Measurements from ENCODE around the gene AGBL4.

AGBL4 gene

GRCh38 chr1:48556186-48556850, 1467.4 kb downstream of the AGBL4 start:
- Histone ChIP-seq H3K36me3 (ENCODE audit: insufficient read depth, low read length) (no peaks in the 10 kb centered on the region), H3K9ac (ENCODE audit: low read depth, low read length) (no peak overlapping the region), H3K9me3 (ENCODE audit: control insufficient read depth, insufficient read depth, low read length) (no peaks in the 10 kb centered on the region), H3K4me1 (ENCODE audit: insufficient read depth, low read length) (no peaks in the 10 kb centered on the region)

DNA sequence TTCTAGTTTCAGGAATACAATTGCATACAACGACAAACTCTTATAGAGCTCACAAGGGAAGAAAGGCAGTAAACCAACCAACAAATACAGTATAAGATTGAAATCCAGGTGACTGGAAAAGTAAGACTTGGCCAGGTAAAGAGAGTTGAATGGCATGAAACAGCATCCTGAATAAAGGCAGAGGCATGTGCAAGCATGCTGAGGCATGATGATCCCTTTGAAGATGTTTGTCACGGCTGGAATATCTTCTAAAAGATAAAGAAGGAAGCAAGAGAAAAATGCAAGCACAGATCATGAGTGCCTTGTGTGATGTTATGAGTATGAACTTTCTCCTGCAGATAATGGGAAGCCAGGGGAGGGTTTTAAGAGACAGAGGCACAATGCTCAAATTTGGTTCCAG, 1468.5 kb downstream of the AGBL4 start:
- H3K9me3 ChIP-seq (ENCODE audit: control insufficient read depth, insufficient read depth, low read length): no peaks in the 10 kb centered on the region
- H3K4me1 ChIP-seq (ENCODE audit: insufficient read depth, low read length): no peaks in the 10 kb centered on the region
- no peaks in the 10 kb centered on the region for H3K36me3 ChIP-seq (ENCODE audit: insufficient read depth, low read length)
- H3K9ac ChIP-seq (ENCODE audit: low read depth, low read length): no peak overlapping the region

DNA sequence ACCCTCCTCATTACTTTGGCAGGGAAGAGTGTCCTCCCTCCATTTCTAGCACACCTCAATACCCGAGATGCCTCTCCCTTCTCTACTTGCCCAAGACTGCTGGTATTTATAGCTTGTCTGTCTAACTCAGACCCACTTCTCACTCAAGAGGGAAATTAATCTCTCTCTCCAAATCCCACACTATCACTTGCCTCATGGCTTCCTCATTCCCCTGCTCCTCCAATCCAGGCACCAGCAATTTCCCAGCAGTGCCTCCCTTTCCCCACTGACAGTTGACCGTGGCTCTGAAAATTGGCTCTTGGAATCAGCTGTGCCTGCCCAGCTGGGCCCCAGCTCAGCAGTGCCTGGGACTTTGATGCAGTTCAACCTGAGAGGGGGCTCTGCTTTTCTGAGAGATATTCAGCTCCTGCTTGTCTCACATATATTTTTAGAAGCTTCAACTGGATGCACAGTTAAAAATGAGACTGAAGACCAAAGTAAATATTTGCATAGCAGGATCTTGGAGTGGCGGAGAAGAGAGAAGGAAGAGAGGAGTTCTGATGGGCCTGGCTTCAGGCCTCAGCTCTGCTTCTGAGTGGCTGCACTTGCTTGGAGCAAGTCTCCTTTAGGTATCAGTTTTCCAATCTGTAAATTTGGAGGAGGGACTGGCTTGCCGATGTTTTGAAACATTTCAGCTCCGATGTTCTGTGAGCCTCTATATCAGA, 1470.7 kb downstream of the AGBL4 start:
- H3K36me3 ChIP-seq (ENCODE audit: insufficient read depth, low read length): no peaks in the 10 kb centered on the region
- H3K9me3 ChIP-seq (ENCODE audit: control insufficient read depth, insufficient read depth, low read length): no peaks in the 10 kb centered on the region
- H3K4me1 ChIP-seq (ENCODE audit: insufficient read depth, low read length): 0 out of 2 replicates have a peak, but pooled peaks cover 7% of the 10 kb centered on the region
- no peak overlapping the region for H3K9ac ChIP-seq (ENCODE audit: low read depth, low read length)

DNA sequence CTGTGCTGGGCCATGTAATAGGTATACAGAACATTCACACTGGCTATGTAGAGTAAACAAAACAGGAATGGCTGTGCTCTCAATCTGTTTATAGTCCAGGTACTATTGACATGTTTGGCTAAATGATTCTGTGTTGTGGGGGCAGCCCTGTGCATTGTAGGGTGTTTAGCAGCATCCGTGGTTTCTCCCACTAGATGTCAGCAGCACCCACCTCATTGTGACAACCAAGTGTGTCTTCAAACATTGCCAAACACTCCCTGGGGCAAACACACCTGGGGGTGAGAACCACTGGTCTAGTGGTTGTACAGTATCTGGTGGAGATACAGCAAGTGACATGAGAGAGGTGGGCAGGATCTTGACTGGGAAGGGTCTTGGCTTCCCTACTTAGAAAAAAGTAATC, 1471.3 kb downstream of the AGBL4 start:
- Histone ChIP-seq H3K9ac (ENCODE audit: low read depth, low read length) (no peak overlapping the region), H3K9me3 (ENCODE audit: control insufficient read depth, insufficient read depth, low read length) (no peaks in the 10 kb centered on the region), H3K4me1 (ENCODE audit: insufficient read depth, low read length) (0 out of 2 replicates have a peak, but pooled peaks cover 7% of the 10 kb centered on the region), H3K36me3 (ENCODE audit: insufficient read depth, low read length) (no peaks in the 10 kb centered on the region)

- Histone ChIP-seq H3K36me3 (ENCODE audit: insufficient read depth, low read length) (no peaks in the 10 kb centered on the region), H3K9me3 (ENCODE audit: control insufficient read depth, insufficient read depth, low read length) (no peaks in the 10 kb centered on the region), H3K4me1 (ENCODE audit: insufficient read depth, low read length) (0 out of 2 replicates have a peak, but pooled peaks cover 7% of the 10 kb centered on the region), H3K9ac (ENCODE audit: low read depth, low read length) (no peak overlapping the region)
Measured at GRCh38 chr1:48548985-48549384, 1474.8 kb downstream of the AGBL4 start.

GRCh38 chr1:48547561-48548220, 1476.1 kb downstream of the AGBL4 start:
- Histone ChIP-seq H3K9ac (ENCODE audit: low read depth, low read length) (no peak overlapping the region), H3K9me3 (ENCODE audit: control insufficient read depth, insufficient read depth, low read length) (no peaks in the 10 kb centered on the region), H3K36me3 (ENCODE audit: insufficient read depth, low read length) (no peaks in the 10 kb centered on the region), H3K4me1 (ENCODE audit: insufficient read depth, low read length) (0 out of 2 replicates have a peak, but pooled peaks cover 7% of the 10 kb centered on the region)

DNA sequence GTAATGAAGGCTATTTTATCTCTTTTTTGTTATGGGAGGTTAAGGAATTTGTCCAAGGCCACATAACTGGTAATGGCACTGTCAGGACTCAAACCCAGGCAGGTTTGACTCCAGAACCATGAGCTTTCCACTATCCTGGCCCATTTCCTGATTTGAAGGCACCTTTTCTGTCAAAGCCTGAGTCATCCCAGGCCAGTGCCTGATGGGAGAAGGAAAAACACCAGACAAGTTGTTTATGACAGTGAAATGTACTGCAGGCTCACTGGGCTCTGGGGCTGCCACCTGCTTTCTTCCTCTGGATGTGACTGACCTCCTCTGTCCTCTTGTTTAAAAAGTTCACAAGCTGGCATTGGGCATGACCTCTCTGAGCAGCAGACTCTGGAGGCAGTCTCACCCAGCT, 1479.9 kb downstream of the AGBL4 start:
- Histone ChIP-seq H3K9ac (ENCODE audit: low read depth, low read length) (no peak overlapping the region), H3K9me3 (ENCODE audit: control insufficient read depth, insufficient read depth, low read length) (no peaks in the 10 kb centered on the region), H3K36me3 (ENCODE audit: insufficient read depth, low read length) (no peaks in the 10 kb centered on the region), H3K4me1 (ENCODE audit: insufficient read depth, low read length) (0 out of 2 replicates have a peak, but pooled peaks cover under 1% of the 10 kb centered on the region)

- Histone ChIP-seq H3K4me1 (ENCODE audit: insufficient read depth, low read length) (no peaks in the 10 kb centered on the region), H3K36me3 (ENCODE audit: insufficient read depth, low read length) (no peaks in the 10 kb centered on the region), H3K9ac (ENCODE audit: low read depth, low read length) (no peak overlapping the region), H3K9me3 (ENCODE audit: control insufficient read depth, insufficient read depth, low read length) (no peaks in the 10 kb centered on the region)
Measured at GRCh38 chr1:48540587-48540986, 1483.2 kb downstream of the AGBL4 start.

DNA sequence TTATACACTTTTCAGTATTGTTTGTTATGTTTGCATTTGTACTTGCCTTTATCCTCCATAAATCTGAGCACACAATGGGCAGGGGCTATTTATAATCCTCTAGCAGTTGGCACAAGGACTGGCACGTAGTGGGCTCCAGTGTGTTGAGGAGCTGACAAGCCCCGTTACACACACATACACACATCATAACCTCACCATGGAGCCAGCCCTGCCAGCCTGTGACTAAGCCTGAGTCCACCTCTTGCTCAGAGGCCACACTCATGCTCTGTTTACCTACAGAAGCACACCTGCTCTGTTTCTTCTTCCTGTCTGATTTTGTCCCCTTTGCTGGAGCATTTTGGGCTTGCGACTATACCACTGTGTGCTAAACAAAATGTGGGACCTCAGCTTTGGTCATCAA, 1487.3 kb downstream of the AGBL4 start:
- Histone ChIP-seq H3K4me1 (ENCODE audit: insufficient read depth, low read length) (peaks cover 26% of the 10 kb centered on the region), H3K36me3 (ENCODE audit: insufficient read depth, low read length) (no peaks in the 10 kb centered on the region), H3K9me3 (ENCODE audit: control insufficient read depth, insufficient read depth, low read length) (no peaks in the 10 kb centered on the region), H3K9ac (ENCODE audit: low read depth, low read length) (no peak overlapping the region)

DNA sequence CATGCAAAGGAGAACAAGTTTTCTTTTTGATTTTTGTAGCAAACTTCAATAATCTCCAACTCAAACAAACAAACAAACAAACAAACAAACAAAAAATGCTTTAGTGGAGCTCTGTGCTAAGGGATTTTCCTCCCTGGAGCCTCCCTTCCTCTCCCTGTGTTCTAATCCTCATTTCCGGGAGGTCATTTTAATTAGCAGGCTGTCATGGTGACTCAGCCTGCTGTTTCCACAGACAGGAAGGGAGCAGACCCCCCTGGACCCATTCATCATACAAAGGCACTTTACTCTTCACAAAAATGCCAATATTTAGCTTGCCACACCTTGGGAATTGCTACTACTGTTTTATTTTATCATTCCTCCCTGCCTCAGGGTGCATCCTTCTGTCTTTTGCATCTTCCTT, 1490.8 kb downstream of the AGBL4 start:
- peaks cover 33% of the 10 kb centered on the region for H3K4me1 ChIP-seq (ENCODE audit: insufficient read depth, low read length)
- H3K9ac ChIP-seq (ENCODE audit: low read depth, low read length): no peak overlapping the region
- no peaks in the 10 kb centered on the region for H3K9me3 ChIP-seq (ENCODE audit: control insufficient read depth, insufficient read depth, low read length)
- no peaks in the 10 kb centered on the region for H3K36me3 ChIP-seq (ENCODE audit: insufficient read depth, low read length)

- H3K9ac ChIP-seq (ENCODE audit: low read depth, low read length): no peak overlapping the region
- no peaks in the 10 kb centered on the region for H3K36me3 ChIP-seq (ENCODE audit: insufficient read depth, low read length)
- no peaks in the 10 kb centered on the region for H3K9me3 ChIP-seq (ENCODE audit: control insufficient read depth, insufficient read depth, low read length)
- H3K4me1 ChIP-seq (ENCODE audit: insufficient read depth, low read length): peaks cover 42% of the 10 kb centered on the region
Measured at GRCh38 chr1:48530727-48531351, 1492.9 kb downstream of the AGBL4 start.

DNA sequence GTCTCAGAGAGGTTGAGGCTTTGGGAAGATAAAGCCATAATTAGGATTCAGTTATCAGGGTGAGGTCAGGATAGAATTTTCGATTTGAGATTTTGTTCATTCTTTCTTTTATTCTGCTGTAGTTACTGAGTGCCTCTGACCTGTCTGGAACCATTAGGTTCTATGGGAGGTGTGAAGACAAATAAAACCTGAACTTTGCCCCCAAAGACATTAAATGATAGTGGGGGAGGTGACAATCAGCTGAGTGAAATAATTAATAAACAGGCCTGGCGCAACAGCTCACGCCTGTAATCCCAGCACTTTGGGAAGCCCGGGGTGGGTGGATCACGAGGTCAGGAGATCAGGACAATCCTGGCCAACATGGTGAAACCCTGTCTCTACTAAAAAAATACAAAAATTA, 1496.7 kb downstream of the AGBL4 start:
- H3K9me3 ChIP-seq (ENCODE audit: control insufficient read depth, insufficient read depth, low read length): no peaks in the 10 kb centered on the region
- H3K36me3 ChIP-seq (ENCODE audit: insufficient read depth, low read length): no peaks in the 10 kb centered on the region
- no peak overlapping the region for H3K9ac ChIP-seq (ENCODE audit: low read depth, low read length)
- H3K4me1 ChIP-seq (ENCODE audit: insufficient read depth, low read length): peaks cover 18% of the 10 kb centered on the region

- H3K36me3 ChIP-seq (ENCODE audit: insufficient read depth, low read length): no peaks in the 10 kb centered on the region
- H3K9ac ChIP-seq (ENCODE audit: low read depth, low read length): no peak overlapping the region
- H3K9me3 ChIP-seq (ENCODE audit: control insufficient read depth, insufficient read depth, low read length): no peaks in the 10 kb centered on the region
- peaks cover 18% of the 10 kb centered on the region for H3K4me1 ChIP-seq (ENCODE audit: insufficient read depth, low read length)
Measured at GRCh38 chr1:48526008-48526710, 1497.6 kb downstream of the AGBL4 start.

- no peaks in the 10 kb centered on the region for H3K36me3 ChIP-seq (ENCODE audit: insufficient read depth, low read length)
- H3K9me3 ChIP-seq (ENCODE audit: control insufficient read depth, insufficient read depth, low read length): no peaks in the 10 kb centered on the region
- no peak overlapping the region for H3K9ac ChIP-seq (ENCODE audit: low read depth, low read length)
- H3K4me1 ChIP-seq (ENCODE audit: insufficient read depth, low read length): peaks cover 15% of the 10 kb centered on the region
Measured at GRCh38 chr1:48524892-48525467, 1498.8 kb downstream of the AGBL4 start.

All from ES-I3 (cell line).